ENCODE data around the gene BRPF1.
A peak's percentile ranks its signal among the peaks of the same experiment; 100 is the strongest.

BRPF1 gene

DNA sequence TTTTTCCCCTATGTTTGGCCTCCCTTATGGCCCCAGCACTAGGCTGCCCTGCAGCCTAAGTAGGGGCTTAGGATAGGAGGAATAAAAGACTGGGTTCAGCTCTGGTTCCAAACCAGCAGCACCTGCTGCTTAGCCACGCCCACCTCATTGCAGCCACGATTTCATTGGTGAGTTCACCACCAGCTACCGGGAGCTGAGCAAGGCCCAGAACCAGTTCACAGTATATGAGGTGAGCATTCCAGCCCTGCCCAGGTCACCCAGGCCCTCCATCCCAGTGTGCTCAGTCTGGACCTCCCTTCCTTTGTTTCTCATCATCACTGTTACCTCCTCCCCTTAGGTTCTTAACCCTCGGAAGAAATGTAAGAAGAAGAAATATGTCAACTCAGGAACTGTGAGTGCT is 16.4 kb upstream of the BRPF1 start:
- no peak overlapping the region for H3K4me3 ChIP-seq (ENCODE audit: low read depth, low read length)
- TF ChIP-seq, protein P1, sequence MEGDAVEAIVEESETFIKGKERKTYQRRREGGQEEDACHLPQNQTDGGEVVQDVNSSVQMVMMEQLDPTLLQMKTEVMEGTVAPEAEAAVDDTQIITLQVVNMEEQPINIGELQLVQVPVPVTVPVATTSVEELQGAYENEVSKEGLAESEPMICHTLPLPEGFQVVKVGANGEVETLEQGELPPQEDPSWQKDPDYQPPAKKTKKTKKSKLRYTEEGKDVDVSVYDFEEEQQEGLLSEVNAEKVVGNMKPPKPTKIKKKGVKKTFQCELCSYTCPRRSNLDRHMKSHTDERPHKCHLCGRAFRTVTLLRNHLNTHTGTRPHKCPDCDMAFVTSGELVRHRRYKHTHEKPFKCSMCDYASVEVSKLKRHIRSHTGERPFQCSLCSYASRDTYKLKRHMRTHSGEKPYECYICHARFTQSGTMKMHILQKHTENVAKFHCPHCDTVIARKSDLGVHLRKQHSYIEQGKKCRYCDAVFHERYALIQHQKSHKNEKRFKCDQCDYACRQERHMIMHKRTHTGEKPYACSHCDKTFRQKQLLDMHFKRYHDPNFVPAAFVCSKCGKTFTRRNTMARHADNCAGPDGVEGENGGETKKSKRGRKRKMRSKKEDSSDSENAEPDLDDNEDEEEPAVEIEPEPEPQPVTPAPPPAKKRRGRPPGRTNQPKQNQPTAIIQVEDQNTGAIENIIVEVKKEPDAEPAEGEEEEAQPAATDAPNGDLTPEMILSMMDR (IDR thresholded peaks at IDR 0.05; ENCODE audit: low read depth, low read length): no peak

DNA sequence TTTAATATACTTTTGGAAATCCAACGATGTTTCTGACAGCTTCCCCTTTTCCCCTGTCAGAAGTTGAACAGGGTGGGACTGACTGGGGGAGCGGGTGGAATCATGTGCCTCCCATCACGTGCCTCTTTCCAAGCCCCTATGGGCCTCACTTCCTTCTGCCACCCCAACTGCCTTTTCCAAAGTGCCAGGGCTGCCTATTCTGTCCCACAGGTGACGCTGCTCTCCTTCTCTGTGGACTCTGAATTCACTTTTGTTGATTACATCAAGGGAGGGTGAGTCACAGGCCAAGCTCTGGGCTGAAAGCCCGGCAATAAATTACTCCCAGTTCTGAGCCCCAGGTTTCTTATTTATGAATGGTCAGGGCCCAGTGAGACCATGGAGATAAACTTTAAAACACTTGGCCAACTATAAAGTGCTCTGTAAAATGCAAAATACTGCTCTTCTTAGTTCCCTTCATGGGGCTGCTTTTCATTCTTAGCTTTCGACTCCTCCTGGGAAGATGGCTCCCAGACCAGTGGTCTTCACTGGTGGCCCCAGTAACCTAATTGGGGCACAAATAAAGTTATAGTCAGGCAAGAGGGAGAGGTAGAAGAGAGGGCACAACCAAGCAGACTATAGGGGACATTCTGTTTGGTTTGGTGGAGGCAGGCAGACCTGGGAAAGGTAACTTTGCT is 15.6 kb upstream of the BRPF1 start:
- TF ChIP-seq, protein P1 (IDR thresholded peaks at IDR 0.05; ENCODE audit: low read depth, low read length): peak; percentile 96
- H3K4me3 ChIP-seq (ENCODE audit: low read depth, low read length): no peak overlapping the region

DNA sequence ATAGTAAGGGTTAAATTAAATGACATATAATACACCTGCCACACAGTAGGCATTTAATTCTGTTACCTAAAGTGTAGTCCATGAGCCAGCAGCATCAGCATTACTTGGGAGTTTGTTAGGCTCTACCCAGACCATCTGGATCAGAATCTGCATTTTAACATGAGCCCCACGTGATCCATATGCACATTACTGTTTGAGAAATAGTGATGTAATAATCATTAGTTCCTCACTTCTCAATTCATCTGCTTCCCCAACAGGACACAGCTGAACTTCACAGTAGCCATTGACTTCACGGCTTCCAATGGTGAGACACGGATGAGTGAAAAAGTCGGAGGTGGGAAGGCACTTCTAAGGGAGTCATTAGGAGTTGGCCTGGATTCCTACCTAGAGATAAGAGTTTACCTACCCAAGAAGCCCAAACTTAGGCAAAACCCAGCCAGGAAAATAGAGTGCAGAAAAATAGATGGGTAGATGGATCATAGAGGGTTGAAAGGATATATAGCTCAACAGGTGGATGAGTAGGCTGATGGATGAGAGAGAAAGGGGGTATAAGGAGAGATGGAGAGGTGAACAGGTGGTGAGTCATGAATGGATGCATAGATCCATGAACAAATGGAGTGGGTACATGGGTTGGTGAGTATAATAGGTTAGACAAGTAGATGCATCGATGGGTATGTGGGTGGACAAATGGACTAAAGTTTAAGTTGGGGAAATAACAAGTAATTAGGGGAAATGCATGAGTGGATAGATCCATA is 14.6 kb upstream of the BRPF1 start:
- H3K4me3 ChIP-seq (ENCODE audit: low read depth, low read length): no peak overlapping the region
- TF ChIP-seq, protein P1 (IDR thresholded peaks at IDR 0.05; ENCODE audit: low read depth, low read length): no peak

DNA sequence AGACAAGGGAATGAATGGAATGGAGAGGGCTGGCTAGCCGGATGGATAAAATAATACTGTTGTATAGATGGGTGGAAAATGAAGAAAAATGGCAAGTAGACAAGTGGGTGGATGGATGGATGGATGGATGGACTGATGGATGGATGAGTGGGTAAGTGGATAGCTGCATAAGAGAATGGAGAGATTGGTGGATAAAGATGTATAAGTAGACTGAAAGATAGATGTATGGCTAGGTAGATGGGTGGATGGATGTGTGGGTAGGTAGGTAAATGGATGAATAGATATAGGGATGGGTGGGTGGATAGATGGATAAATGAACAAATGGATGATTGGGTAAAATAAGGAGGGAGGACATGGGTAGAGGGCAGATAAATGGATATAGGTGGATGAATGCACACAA is 14.0 kb upstream of the BRPF1 start:
- TF ChIP-seq, protein P1 (IDR thresholded peaks at IDR 0.05; ENCODE audit: low read depth, low read length): no peak
- H3K4me3 ChIP-seq (ENCODE audit: low read depth, low read length): no peak overlapping the region

DNA sequence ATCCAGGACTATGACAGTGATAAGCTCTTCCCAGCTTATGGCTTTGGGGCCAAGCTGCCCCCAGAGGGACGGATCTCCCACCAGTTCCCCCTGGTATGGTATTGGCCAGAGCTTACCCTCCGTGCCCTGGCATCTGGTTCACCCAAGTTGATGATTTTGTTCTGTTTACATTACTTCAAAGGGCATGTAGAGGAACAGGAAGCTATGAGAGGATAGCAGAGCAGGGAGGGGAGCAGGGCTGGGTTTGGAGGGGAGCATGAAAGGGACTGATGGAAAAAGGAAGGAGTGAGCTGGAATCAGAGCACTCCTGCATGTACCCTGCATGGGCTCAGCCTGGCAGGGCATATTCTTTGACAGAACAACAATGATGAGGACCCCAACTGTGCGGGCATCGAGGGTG is 13.4 kb upstream of the BRPF1 start:
- TF ChIP-seq, protein P1 (IDR thresholded peaks at IDR 0.05; ENCODE audit: low read depth, low read length): no peak
- no peak overlapping the region for H3K4me3 ChIP-seq (ENCODE audit: low read depth, low read length)

DNA sequence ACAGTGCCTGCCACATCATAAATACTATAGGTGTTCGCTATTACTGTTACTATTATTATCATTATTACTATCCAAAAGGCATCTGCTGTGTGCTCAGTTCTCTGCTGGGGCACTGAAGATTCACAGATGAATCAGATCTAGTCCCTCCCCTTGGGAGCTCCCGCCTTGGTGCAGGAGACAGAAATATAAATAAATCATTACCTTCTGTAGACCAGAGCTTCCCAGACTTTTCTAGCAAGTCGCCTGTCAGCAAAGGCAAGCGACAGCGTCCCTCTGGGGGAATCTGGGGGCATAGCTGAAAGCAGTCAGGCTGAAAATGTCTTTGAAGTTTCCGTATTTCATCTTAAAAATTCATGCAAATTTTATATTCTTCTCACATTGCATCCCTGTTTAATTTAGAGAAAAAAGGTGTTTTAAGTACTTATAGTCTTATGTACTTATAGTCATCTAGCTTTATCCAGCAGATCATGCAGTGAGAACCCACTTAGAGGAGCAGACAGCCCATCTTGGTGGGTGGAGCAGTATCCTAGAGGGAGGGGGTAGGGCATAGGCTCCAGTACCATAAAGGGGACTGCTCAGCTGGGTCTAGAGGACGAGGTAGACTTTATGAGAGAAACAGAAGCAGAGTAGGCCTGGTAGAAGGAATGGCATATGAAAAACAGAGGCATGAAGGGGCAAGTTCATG is 10.4 kb upstream of the BRPF1 start:
- TF ChIP-seq, protein P1 (IDR thresholded peaks at IDR 0.05; ENCODE audit: low read depth, low read length): no peak
- no peak overlapping the region for H3K4me3 ChIP-seq (ENCODE audit: low read depth, low read length)

DNA sequence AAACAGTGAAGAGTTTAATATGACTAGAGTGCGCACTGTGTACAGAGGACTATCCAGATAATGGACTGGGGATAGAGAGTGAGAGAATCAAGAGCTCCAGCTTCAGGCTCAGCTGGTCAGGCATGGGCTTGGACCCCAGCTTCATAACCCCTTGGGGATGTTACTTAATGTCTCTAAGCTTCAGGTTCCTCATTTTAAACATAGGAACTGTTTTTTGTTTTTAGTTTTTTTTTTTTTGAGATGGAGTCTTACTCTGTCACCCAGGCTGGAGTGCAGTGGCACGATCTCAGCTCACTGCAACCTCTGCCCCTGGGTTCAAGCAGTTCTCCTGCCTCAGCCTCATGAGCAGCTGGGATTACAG is 9.9 kb upstream of the BRPF1 start:
- TF ChIP-seq, protein P1 (IDR thresholded peaks at IDR 0.05; ENCODE audit: low read depth, low read length): no peak
- H3K4me3 ChIP-seq (ENCODE audit: low read depth, low read length): no peak overlapping the region
